Activated CD4-positive, alpha-beta T cell treated with anti-CD3 and anti-CD28 coated beads for 24 hours (primary cell): ENCODE measurements around the gene MT2A.

ENCODE experiments used
- DNase-seq, 2 donors: peaks; one replicate each; pipeline ENCODE4 v3.0.0-alpha.2; 2020; ENCODE audit warnings: low read depth in 2 of 2

Gene MT2A

GRCh38 chr16:56639045-56639444 is 30.7 kb downstream of the MT2A start:
- DNase-seq: no peak

GRCh38 chr16:56640076-56640475 is 31.7 kb downstream of the MT2A start:
- DNase-seq: no peak

- no peak for DNase-seq
Observed at GRCh38 chr16:56641166-56641565, 32.8 kb downstream of the MT2A start.

- DNase-seq: peak; percentile 63 to 69
Observed at GRCh38 chr16:56643080-56643778, 34.8 kb downstream of the MT2A start.

GRCh38 chr16:56643833-56644232 is 35.4 kb downstream of the MT2A start:
- DNase-seq: no peak

- DNase-seq: no peak
Observed at GRCh38 chr16:56645311-56645710, 36.9 kb downstream of the MT2A start.

GRCh38 chr16:56645838-56646237 is 37.5 kb downstream of the MT2A start:
- DNase-seq: no peak

GRCh38 chr16:56647641-56648431 is 39.5 kb downstream of the MT2A start:
- DNase-seq: no peak

- no peak for DNase-seq
Observed at GRCh38 chr16:56649271-56649670, 40.9 kb downstream of the MT2A start.

- no peak for DNase-seq
Observed at GRCh38 chr16:56649820-56650219, 41.4 kb downstream of the MT2A start.

GRCh38 chr16:56651586-56651985 is 43.2 kb downstream of the MT2A start, which contains the start of gene MT1B:
TSS of gene MT1B (plus strand) at chr16:56651886. CDS start at chr16:56651954, 68 bp downstream.
- DNase-seq: no peak

- no peak for DNase-seq
Observed at GRCh38 chr16:56652600-56652999, 44.2 kb downstream of the MT2A start.

GRCh38 chr16:56653218-56653617 is 44.8 kb downstream of the MT2A start:
- DNase-seq: no peak

- peak; percentile 58 to 69 for DNase-seq
Observed at GRCh38 chr16:56657555-56658326, 49.4 kb downstream of the MT2A start, which contains the start of gene MT1F. TSS of gene MT1F (plus strand) at chr16:56657959. CDS start at chr16:56658059, 100 bp downstream.

- DNase-seq: no peak
Observed at GRCh38 chr16:56658327-56658875, 50.0 kb downstream of the MT2A start.
